ENCODE data around the gene MRPL24. TPM values are rescaled to one million over a fixed set of nuclear protein-coding genes. Genes with fewer than 3 reads are reported as not detected.

Gene MRPL24
- total RNA-seq (2022; extraction: Qiagen RNA extraction; ENCODE audit: low read depth), result 175 to 219 TPM (median 189 TPM) in 5 replicates

DNA sequence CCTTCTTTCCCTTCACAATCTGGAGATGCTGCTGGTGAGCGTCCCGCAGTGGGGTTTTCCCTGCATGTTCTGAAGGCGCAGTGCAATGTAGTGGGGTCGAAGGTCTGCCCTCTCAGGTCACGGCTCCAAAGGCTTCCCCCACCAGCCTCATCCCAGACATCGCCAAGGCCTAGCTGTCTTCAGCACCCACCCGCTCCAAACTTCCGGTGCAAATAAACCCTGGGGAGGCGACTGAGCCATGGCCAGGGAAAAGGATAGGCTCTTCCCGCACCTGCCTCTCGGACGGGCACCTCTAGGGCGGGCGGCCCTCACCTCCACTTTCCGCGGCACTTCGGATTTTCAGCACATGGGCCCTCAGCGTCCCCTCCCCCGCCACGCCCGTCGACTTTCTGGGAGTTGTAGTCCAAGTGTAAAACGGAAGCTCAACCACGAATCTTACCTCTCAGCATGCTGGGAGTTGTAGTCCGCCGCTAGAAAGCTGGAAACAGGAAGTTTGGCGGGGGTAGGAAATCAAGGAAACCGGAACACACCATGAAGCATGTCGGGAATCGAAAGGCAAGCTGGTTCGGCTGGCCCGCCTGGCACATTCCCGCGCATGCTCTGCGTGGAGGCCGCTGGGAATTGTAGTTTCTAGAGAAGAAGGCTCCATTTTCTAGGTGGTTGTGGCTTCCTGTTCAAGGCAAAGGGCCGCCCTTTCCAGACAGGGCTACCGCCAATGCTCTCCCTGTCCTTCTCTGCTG, at the start of gene MRPL24:
Gene MRPL24 (minus strand): TSS at position 348 of the 740 bp plus-strand sequence. CDS start 2,384 bp downstream, outside the sequence.

DNA sequence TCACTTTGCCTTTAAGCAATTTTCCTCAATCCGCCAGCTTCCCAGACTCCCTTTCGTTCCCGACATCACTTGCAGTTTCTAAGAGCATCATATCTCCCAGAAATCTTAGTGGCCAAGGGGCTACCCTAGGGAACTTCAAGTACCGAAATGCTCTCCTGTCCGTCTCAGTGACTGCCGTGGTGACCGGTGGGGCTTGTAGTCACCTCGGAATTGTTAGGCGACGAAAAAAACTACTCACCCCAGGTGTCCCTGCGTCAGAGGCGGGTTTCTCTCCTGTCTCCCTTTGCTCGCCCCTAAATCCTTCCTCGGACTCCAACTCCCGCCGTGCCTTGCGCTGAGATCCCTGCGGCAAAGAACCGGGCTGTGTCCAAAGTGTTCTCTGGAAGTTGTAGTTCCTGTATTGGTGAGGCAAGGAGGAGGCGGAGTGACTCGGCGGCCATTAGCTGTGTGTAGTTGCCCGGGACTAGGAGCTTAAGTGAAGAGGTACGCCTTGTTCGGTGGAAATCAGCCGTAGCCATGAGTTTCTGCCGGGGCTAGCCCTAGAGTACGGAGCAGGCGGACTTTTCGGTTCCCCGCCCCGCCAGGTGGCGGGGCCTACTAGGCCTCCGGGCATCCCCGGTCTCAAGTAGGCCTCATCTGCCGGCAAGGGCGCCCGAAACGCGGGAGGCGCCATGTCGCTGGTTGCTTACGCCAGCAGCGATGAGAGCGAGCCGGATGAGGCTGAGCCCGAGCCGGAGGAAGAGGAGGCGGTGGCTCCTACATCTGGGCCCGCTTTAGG, 26.4 kb upstream of the MRPL24 start, which contains the start of gene PRCC:
Gene PRCC (plus strand): TSS at position 435 of the 778 bp plus-strand sequence. CDS start 237 bp downstream, at position 672.

DNA sequence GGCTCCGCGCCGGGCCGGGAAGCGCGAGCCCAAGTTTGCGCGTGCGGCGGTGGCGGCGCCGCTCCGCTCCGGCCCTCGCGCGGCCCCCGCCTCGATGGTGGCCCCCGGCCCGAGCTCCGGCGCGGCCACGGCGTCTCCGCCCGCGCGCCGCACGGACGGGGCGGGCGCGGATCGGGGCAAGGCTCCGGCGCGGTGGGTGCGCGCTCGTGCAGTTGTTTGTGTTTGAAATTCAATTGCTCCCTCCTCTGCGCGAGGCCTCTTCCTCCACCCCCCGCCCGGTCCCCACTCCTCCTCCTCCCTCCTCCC, 10.5 kb upstream of the MRPL24 start, which contains the start of gene HDGF:
Gene HDGF (minus strand): TSS at position 225 of the 306 bp plus-strand sequence. CDS start 246 bp downstream, outside the sequence.

DNA sequence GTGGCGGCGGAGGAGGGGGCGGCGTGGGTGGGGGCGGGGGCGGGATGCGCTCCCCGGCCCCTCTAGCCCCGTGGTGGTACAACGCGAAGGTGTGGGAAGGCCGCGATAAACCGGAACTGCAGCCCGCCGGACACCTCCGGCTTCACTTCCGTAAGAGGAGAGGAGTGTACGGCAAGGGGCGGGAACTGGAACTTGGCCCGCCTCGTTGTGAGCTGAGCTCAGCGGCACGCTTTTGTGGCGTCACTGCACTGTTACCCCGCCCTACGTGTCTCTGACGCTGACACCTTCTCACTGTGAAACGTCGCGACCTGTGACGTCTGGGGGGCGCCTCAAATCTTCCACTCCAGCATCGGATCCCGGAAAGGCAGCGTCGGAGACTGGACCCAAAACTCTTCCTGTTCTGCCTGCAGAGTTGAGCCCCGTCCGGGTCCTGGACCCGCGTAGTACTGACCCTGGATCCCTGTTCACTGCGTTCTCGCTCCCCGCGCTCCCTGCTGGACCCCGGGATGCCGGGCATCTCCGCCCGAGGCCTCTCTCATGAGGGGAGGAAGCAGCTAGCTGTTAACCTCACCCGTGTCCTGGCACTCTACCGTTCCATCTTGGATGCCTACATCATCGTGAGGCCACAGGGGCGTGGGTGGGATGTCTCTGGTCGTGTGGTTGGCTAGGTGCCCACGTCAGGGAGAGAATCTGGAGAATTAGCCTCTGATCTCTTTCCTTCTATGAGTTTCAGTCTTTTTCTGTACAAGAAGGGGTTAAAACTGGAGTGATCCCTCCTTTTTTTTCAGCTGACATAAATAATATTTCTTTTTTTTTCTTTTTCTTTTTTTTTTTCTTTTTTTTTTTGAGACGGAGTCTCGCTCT, 12.1 kb downstream of the MRPL24 start, which contains the start of gene ISG20L2:
Gene ISG20L2 (minus strand): TSS at position 168 of the 864 bp plus-strand sequence. CDS start 1,114 bp downstream, outside the sequence.

DNA sequence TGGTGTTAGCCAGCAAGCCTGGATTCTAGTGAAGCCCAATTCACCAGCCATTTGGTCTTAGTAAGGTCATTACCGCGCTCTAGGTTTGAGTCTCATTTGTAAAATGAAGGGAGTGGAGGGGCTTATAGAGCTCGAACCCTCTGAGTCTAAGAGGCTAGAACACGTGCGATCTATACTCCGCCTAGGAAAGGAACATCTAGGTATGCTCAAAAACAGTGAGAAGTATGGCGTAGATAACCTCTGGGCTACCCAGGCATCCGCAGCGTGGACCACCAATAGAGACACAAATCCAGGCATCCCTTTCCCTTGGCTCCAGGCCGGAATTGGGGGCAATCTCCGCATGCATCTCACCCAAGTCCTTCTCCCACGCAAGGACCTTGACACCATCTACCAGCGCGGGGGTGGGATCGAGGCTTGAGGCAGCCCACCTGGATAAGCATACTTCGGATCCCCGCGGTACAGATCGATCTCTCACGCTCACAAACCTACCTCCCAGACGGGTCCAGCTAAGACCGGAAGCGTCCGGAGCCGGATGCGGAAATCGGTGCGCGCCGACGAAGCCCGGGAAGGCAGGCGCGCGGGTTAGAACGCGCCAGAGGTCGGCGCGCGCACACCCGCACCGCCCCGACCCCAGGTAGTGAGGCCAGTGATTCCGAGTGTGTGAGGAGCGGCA, 12.8 kb downstream of the MRPL24 start, which contains the start of gene METTL25B:
Gene METTL25B (plus strand): TSS at position 544 of the 673 bp plus-strand sequence. CDS start 636 bp downstream, outside the sequence.

GRCh38 chr1:156705321-156705917, 35.5 kb downstream of the MRPL24 start, which contains the start of gene CRABP2:
Gene CRABP2, minus strand, starts transcription at chr1:156705583. Its CDS starts 137 bp downstream, at chr1:156705446.

Other genes with a start within 250 kb of the MRPL24 start
- 22.6 to 36.0 TPM (median 31.5 TPM) in 5 replicates for gene MEF2D, start 240.3 kb downstream of the MRPL24 start, total RNA-seq (2022; extraction: Qiagen RNA extraction; ENCODE audit: low read depth)
- gene IQGAP3, start 168.5 kb downstream of the MRPL24 start, total RNA-seq (2022; extraction: Qiagen RNA extraction; ENCODE audit: low read depth), result 11.6 to 18.6 TPM (median 15.8 TPM) in 5 replicates
- not detected in 5 replicates for gene TTC24, start 161.4 kb downstream of the MRPL24 start, total RNA-seq (2022; extraction: Qiagen RNA extraction; ENCODE audit: low read depth)
- gene NAXE, start 149.3 kb downstream of the MRPL24 start, total RNA-seq (2022; extraction: Qiagen RNA extraction; ENCODE audit: low read depth), result 136 to 185 TPM (median 163 TPM) in 5 replicates
- 65.4 to 96.3 TPM (median 74.7 TPM) in 5 replicates for gene GPATCH4, start 139.6 kb downstream of the MRPL24 start, total RNA-seq (2022; extraction: Qiagen RNA extraction; ENCODE audit: low read depth)
- gene HAPLN2, start 121.7 kb downstream of the MRPL24 start, total RNA-seq (2022; extraction: Qiagen RNA extraction; ENCODE audit: low read depth), result 0.13 to 0.14 TPM in 2 of 5 replicates, not detected in the others
- 0.06 TPM in 1 of 5 replicates, not detected in the others for gene BCAN, start 99.0 kb downstream of the MRPL24 start, total RNA-seq (2022; extraction: Qiagen RNA extraction; ENCODE audit: low read depth)
- gene NES, start 63.7 kb downstream of the MRPL24 start, total RNA-seq (2022; extraction: Qiagen RNA extraction; ENCODE audit: low read depth), result 1.2 to 1.7 TPM (median 1.3 TPM) in 5 replicates
- gene CRABP2, start 35.5 kb downstream of the MRPL24 start, total RNA-seq (2022; extraction: Qiagen RNA extraction; ENCODE audit: low read depth), result 11.5 to 19.1 TPM (median 11.6 TPM) in 5 replicates
- 19.5 to 25.1 TPM (median 23.8 TPM) in 5 replicates for gene METTL25B, start 12.6 kb downstream of the MRPL24 start, total RNA-seq (2022; extraction: Qiagen RNA extraction; ENCODE audit: low read depth)
- 46.4 to 55.1 TPM (median 48.6 TPM) in 5 replicates for gene ISG20L2, start 12.3 kb downstream of the MRPL24 start, total RNA-seq (2022; extraction: Qiagen RNA extraction; ENCODE audit: low read depth)
- 455 to 489 TPM (median 463 TPM) in 5 replicates for gene HDGF, start 10.6 kb upstream of the MRPL24 start, total RNA-seq (2022; extraction: Qiagen RNA extraction; ENCODE audit: low read depth)
- 67.6 to 90.1 TPM (median 73.5 TPM) in 5 replicates for gene PRCC, start 26.4 kb upstream of the MRPL24 start, total RNA-seq (2022; extraction: Qiagen RNA extraction; ENCODE audit: low read depth)
- 2.1 to 5.6 TPM (median 3.6 TPM) in 5 replicates for gene SH2D2A, start 75.8 kb upstream of the MRPL24 start, total RNA-seq (2022; extraction: Qiagen RNA extraction; ENCODE audit: low read depth)
- not detected in 5 replicates for gene INSRR, start 118.0 kb upstream of the MRPL24 start, total RNA-seq (2022; extraction: Qiagen RNA extraction; ENCODE audit: low read depth)
- gene NTRK1, start 119.8 kb upstream of the MRPL24 start, total RNA-seq (2022; extraction: Qiagen RNA extraction; ENCODE audit: low read depth), result 0.06 to 0.24 TPM (median 0.16 TPM) in 4 of 5 replicates, not detected in the other
- 7.5 to 10.1 TPM (median 8.6 TPM) in 5 replicates for gene PEAR1, start 152.6 kb upstream of the MRPL24 start, total RNA-seq (2022; extraction: Qiagen RNA extraction; ENCODE audit: low read depth)
- gene LRRC71, start 179.5 kb upstream of the MRPL24 start, total RNA-seq (2022; extraction: Qiagen RNA extraction; ENCODE audit: low read depth), result 0.13 to 0.48 TPM (median 0.22 TPM) in 5 replicates